PC-3 (cell line): ENCODE measurements around the gene LTB4R. TPM values are rescaled to one million over a fixed set of nuclear protein-coding genes. Genes with fewer than 3 reads are reported as not detected.
A peak's percentile ranks its signal among the peaks of the same experiment; 100 is the strongest.

Source experiments
- ATAC-seq: fragments of 200-7000 bp; cut with Tn5 transposase; 2 replicates; pipeline ENCODE4 v1.9.1; 2020; ENCODE audit warnings: mild to moderate bottlenecking, moderate library complexity
- BruUV-seq: library from RNA; stranded (reverse); fragments of 400-500 nt; replicated peaks from 2 replicates; lab custom pipeline; 2021; lab: Mats Ljungman, UMichigan
- CTCF ChIA-PET: fragments of 300-600 bp; sonication (Branson Sonifier 250); formaldehyde crosslinking; loops from one replicate; lab custom pipeline; 2022; ENCODE audit warnings: antibody characterized with exemption; lab: Charles Lee
- POLR2A ChIA-PET: fragments of 300-600 bp; sonication (Branson Sonifier 250); formaldehyde crosslinking; loops from one replicate; lab custom pipeline; 2022; ENCODE audit warnings: antibody characterized with exemption; ENCODE audit not compliant: unreplicated experiment; lab: Charles Lee
- DNase-seq: peaks from one replicate; pipeline ENCODE4 v3.0.0-alpha.2; 2015
- H2AFZ ChIP-seq: fragments of 300-600 bp; sonication (generic); 2 replicates; pipeline ENCODE4 v1.6.0; 2016; ENCODE audit warnings: antibody characterized with exemption, low read length
- H3F3A ChIP-seq: fragments of 300-600 bp; sonication (generic); one replicate; pipeline ENCODE4 v1.6.0; 2017; ENCODE audit warnings: antibody characterized with exemption, low read length, control low read depth, mild to moderate bottlenecking; ENCODE audit not compliant: unreplicated experiment
- H3K27ac ChIP-seq: fragments of 300-600 bp; sonication (generic); 2 replicates; pipeline ENCODE4 v1.5.1; 2016; ENCODE audit warnings: mild to moderate bottlenecking, low read length
- H3K27me3 ChIP-seq: fragments of 300-600 bp; sonication (generic); 2 replicates; pipeline ENCODE4 v1.6.1; 2016; ENCODE audit warnings: low read length, mixed read lengths
- H3K36me3 ChIP-seq: fragments of 300-600 bp; sonication (generic); 2 replicates; pipeline ENCODE4 v1.6.1; 2016; ENCODE audit warnings: low read depth, mixed run types, low read length, mixed read lengths
- H3K4me1 ChIP-seq: fragments of 300-600 bp; sonication (generic); 2 replicates; pipeline ENCODE4 v1.5.1; 2016; ENCODE audit warnings: low read length; ENCODE audit not compliant: insufficient read depth
- H3K4me2 ChIP-seq: fragments of 300-600 bp; sonication (generic); 2 replicates; pipeline ENCODE4 v1.6.0; 2016; ENCODE audit warnings: low read length
- H3K4me3 ChIP-seq: fragments of 300-600 bp; sonication (generic); 2 replicates; pipeline ENCODE4 v1.5.1; 2016; ENCODE audit warnings: mild to moderate bottlenecking, low read length, mixed read lengths
- H3K79me2 ChIP-seq: fragments of 300-600 bp; sonication (generic); 2 replicates; pipeline ENCODE4 v1.6.1; 2017; ENCODE audit warnings: low read length, mixed read lengths
- H3K9ac ChIP-seq: fragments of 300-600 bp; sonication (generic); 2 replicates; pipeline ENCODE4 v1.6.0; 2016; ENCODE audit warnings: mild to moderate bottlenecking, low read length
- H3K9me2 ChIP-seq: fragments of 300-600 bp; sonication (generic); replicated peaks from 2 replicates; pipeline ENCODE4 v1.6.1; 2016; ENCODE audit warnings: mixed run types, low read length, mixed read lengths
- H3K9me3 ChIP-seq: fragments of 300-600 bp; sonication (generic); 2 replicates; pipeline ENCODE4 v1.6.1; 2016; ENCODE audit warnings: low read length, mixed read lengths
- H4K20me1 ChIP-seq: fragments of 300-600 bp; sonication (generic); 2 replicates; pipeline ENCODE4 v1.6.1; 2016; ENCODE audit warnings: low read length, mixed read lengths
- CTCF ChIP-seq: fragments of 300-600 bp; sonication (generic); conservative IDR thresholded peaks from 2 replicates; pipeline ENCODE4 v1.5.1; 2017; ENCODE audit warnings: antibody characterized with exemption, low read depth, mild to moderate bottlenecking, low read length
- EZH2 ChIP-seq: fragments of 300-600 bp; sonication (generic); IDR thresholded peaks from one replicate; pipeline ENCODE4 v1.6.1; 2017; ENCODE audit warnings: antibody characterized with exemption, mild to moderate bottlenecking, low read length; ENCODE audit not compliant: unreplicated experiment
- EZH2phosphoT487 ChIP-seq: fragments of 300-600 bp; sonication (generic); IDR thresholded peaks from 2 replicates; pipeline ENCODE4 v1.6.1; 2018; ENCODE audit warnings: mild to moderate bottlenecking, antibody characterized with exemption, low read length, borderline replicate concordance
- intact Hi-C: fragments of 100-400 bp; cut with micrococcal nuclease; formaldehyde crosslinking; loops from 2 replicates; pipeline ENCODE4 v1.9.0; 2023
- total RNA-seq: library from RNA; depleted of rRNA; stranded (reverse); fragments of >200 nt; gene quantifications from 2 replicates; pipeline ENCODE4 v1.2.3, GENCODE V29; 2014; rRNA removed

Gene LTB4R
- total RNA-seq, 1 experiment from 2014 or later: 11.6 TPM

GRCh38 chr14:24366413-24366720 lies 55.1 kb downstream of the LTB4R start:
- Histone ChIP-seq H3K4me1 (peaks cover 24% of the 10 kb centered on the region), H4K20me1 (no peaks in the 10 kb centered on the region), H3K9me2 (no peaks in the 10 kb centered on the region), H3K79me2 (no peaks in the 10 kb centered on the region), H3K4me2 (peak overlapping the region; percentile 96), H3K27me3 (no peaks in the 10 kb centered on the region), H3K9ac (peak overlapping the region; percentile 65), H3F3A (no peaks in the 10 kb centered on the region), H2AFZ (peak overlapping the region; percentile 83), H3K36me3 (no peaks in the 10 kb centered on the region), H3K27ac (peak overlapping the region; percentile 73), H3K4me3 (peak overlapping the region; percentile 63), H3K9me3 (no peaks in the 10 kb centered on the region)
- ATAC-seq: no peak
- TF ChIP-seq CTCF: no peak
- TF ChIP-seq EZH2phosphoT487: no peak
- TF ChIP-seq EZH2: no peak
- DNase-seq: no peak
- POLR2A ChIA-PET: interaction anchor here (1.0 to 1.3 kb wide), 2 partner anchors 63 to 65 kb away, joined by 7 to 45 read pairs; partner anchors contain the start of genes CBLN3 and KHNYN
- intact Hi-C loops: loop anchor here (2.0 kb wide), 2 partner anchors 34 to 76 kb away; partner anchors contain the start of gene SDR39U1
- CTCF ChIA-PET: interaction anchor here (0.6 to 2.2 kb wide), 6 partner anchors 11 to 76 kb away, joined by 3 to 51 read pairs (median 4); no protein-coding TSS in a partner anchor
- TSS peak; percentile 69 for BruUV-seq

- Histone ChIP-seq H3K27me3 (no peaks in the 10 kb centered on the region), H3K9me3 (no peaks in the 10 kb centered on the region), H3K27ac (peak overlapping the region; percentile 73), H3K4me3 (peak overlapping the region; percentile 63), H3K9me2 (no peaks in the 10 kb centered on the region), H3K36me3 (no peaks in the 10 kb centered on the region), H3K79me2 (no peaks in the 10 kb centered on the region), H2AFZ (peak overlapping the region; percentile 83), H4K20me1 (no peaks in the 10 kb centered on the region), H3K4me1 (peaks cover 24% of the 10 kb centered on the region), H3K4me2 (peak overlapping the region; percentile 96), H3F3A (no peaks in the 10 kb centered on the region), H3K9ac (peak overlapping the region; percentile 65)
- intact Hi-C loops: loop anchor here (2.0 kb wide), 2 partner anchors 34 to 76 kb away; partner anchors contain the start of gene SDR39U1
- ChIA-PET POLR2A (interaction anchor here (1.0 to 1.3 kb wide), 2 partner anchors 63 to 64 kb away, joined by 7 to 45 read pairs; partner anchors contain the start of genes CBLN3 and KHNYN), CTCF (interaction anchor here (1.0 to 2.2 kb wide), 3 partner anchors 45 to 75 kb away, joined by 3 to 51 read pairs (median 3); no protein-coding TSS in a partner anchor)
- DNase-seq (peak; percentile 95), ATAC-seq (peak; percentile 66)
- no TSS peak for BruUV-seq
- no peak for TF ChIP-seq EZH2
- no peak for TF ChIP-seq CTCF
- no peak for TF ChIP-seq EZH2phosphoT487
Observed at GRCh38 chr14:24366721-24367513, 55.6 kb downstream of the LTB4R start.

Other genes starting within 250 kb of the LTB4R start
- not detected in 2 replicates for gene CPNE6, start 239.9 kb upstream of the LTB4R start, total RNA-seq
- gene PCK2, start 217.2 kb upstream of the LTB4R start, total RNA-seq: 10.0 and 11.6 TPM in 2 replicates
- 68.2 and 85.8 TPM in 2 replicates for gene DCAF11, start 196.7 kb upstream of the LTB4R start, total RNA-seq
- 1.5 and 1.7 TPM in 2 replicates for gene NRL, start 196.6 kb upstream of the LTB4R start, total RNA-seq
- 0.55 TPM in 1 of 2 replicates, not detected in the other for gene FITM1, start 180.8 kb upstream of the LTB4R start, total RNA-seq
- gene PSME1, start 175.3 kb upstream of the LTB4R start, total RNA-seq: 140 and 163 TPM in 2 replicates
- 30.1 and 36.7 TPM in 2 replicates for gene EMC9, start 169.9 kb upstream of the LTB4R start, total RNA-seq
- 211 and 297 TPM in 2 replicates for gene PSME2, start 164.9 kb upstream of the LTB4R start, total RNA-seq
- 69.6 and 79.4 TPM in 2 replicates for gene RNF31, start 164.0 kb upstream of the LTB4R start, total RNA-seq
- gene IRF9, start 150.2 kb upstream of the LTB4R start, total RNA-seq: 10.5 and 20.6 TPM in 2 replicates
- 1.9 and 5.7 TPM in 2 replicates for gene REC8, start 139.4 kb upstream of the LTB4R start, total RNA-seq
- 193 and 211 TPM in 2 replicates for gene IPO4, start 122.7 kb upstream of the LTB4R start, total RNA-seq
- 52.1 and 58.3 TPM in 2 replicates for gene TM9SF1, start 116.1 kb upstream of the LTB4R start, total RNA-seq
- gene TSSK4, start 105.8 kb upstream of the LTB4R start, total RNA-seq: 0.11 TPM in 1 of 2 replicates, not detected in the other
- 58.3 and 67.9 TPM in 2 replicates for gene CHMP4A, start 98.0 kb upstream of the LTB4R start, total RNA-seq
- gene MDP1, start 95.4 kb upstream of the LTB4R start, total RNA-seq: 16.2 and 23.5 TPM in 2 replicates
- 330 and 337 TPM in 2 replicates for gene NEDD8, start 79.1 kb upstream of the LTB4R start, total RNA-seq
- 51.8 and 56.9 TPM in 2 replicates for gene GMPR2, start 78.6 kb upstream of the LTB4R start, total RNA-seq
- gene TINF2, start 68.9 kb upstream of the LTB4R start, total RNA-seq: 31.7 and 39.8 TPM in 2 replicates
- 2.6 and 3.2 TPM in 2 replicates for gene TGM1, start 48.3 kb upstream of the LTB4R start, total RNA-seq
- 39.2 and 51.5 TPM in 2 replicates for gene RABGGTA, start 39.9 kb upstream of the LTB4R start, total RNA-seq
- gene DHRS1, start 11.7 kb upstream of the LTB4R start, total RNA-seq: 15.8 and 15.9 TPM in 2 replicates
- 30.4 and 35.5 TPM in 2 replicates for gene NOP9, start 11.7 kb upstream of the LTB4R start, total RNA-seq
- gene CIDEB, start 3.5 kb upstream of the LTB4R start, total RNA-seq: not detected in 2 replicates
- 9.3 and 19.3 TPM in 2 replicates for gene LTB4R2, start 1.4 kb upstream of the LTB4R start, total RNA-seq
- gene ADCY4, start 23.6 kb downstream of the LTB4R start, total RNA-seq: 0.04 TPM in 1 of 2 replicates, not detected in the other
- gene RIPK3, start 28.5 kb downstream of the LTB4R start, total RNA-seq: not detected in 2 replicates
- 11.5 and 15.1 TPM in 2 replicates for gene NFATC4, start 56.7 kb downstream of the LTB4R start, total RNA-seq
- 2.7 and 3.1 TPM in 2 replicates for gene NYNRIN, start 87.5 kb downstream of the LTB4R start, total RNA-seq
- gene CBLN3, start 118.2 kb downstream of the LTB4R start, total RNA-seq: 2.9 and 3.4 TPM in 2 replicates
- gene KHNYN, start 118.5 kb downstream of the LTB4R start, total RNA-seq: 50.9 and 51.6 TPM in 2 replicates
- 24.7 and 29.8 TPM in 2 replicates for gene SDR39U1, start 131.3 kb downstream of the LTB4R start, total RNA-seq
- not detected in 2 replicates for gene CMA1, start 196.8 kb downstream of the LTB4R start, total RNA-seq